ENCODE measurements around the gene SPATA21. TPM values are rescaled to one million over a fixed set of nuclear protein-coding genes. Genes with fewer than 3 reads are reported as not detected.

Gene SPATA21
- total RNA-seq, 1 donor from 2014 or later = not detected

- no peak for DNase-seq
Measured at GRCh38 chr1:16420424-16421118, 16.7 kb downstream of the SPATA21 start.

DNA sequence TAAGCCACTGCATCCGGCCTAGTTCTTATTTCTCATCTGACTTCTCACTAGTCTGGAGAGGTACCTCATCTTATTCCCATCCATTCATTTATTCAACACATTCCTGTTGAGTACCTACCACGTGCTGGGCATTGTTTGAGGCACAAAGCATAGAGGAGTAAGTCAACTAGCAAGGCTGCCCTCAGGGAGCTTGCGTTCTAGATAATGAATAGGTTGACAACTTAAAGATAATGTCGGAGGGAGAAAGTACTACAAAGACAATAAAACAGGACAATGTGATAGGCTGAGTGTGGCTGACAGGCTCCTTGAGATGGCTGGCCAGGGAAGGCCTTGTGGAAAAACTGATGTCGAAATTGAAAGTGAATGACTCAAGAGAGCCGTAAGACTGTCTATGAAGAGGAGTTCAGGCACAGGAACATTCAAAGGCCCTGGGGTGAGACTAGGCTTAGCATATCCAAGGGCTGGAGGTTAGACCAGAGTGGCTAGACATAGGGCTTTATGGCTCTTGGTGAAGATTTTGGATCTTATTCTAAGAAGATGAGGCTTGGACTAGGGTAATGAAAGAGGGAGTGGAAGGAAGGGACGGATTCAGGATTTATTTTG lies 18.3 kb downstream of the SPATA21 start:
- DNase-seq = no peak

DNA sequence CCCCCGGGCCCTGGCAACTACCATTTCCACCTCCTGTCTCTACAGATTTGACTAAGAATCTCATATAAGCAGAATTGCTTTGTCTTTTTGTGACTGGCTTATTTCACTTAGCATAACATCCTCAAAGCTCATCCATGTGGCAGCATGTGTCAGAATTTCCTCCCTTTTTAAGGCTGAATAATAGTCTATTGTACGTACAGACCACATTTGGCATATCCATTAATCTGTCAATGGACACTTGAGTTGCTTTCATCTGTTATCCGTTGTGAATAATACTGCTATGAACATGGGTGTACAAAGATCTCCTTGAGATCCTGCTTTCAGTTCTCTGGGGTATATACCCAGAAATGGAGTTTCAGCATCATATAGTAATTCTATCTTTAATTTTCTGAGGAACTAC lies 24.0 kb downstream of the SPATA21 start:
- no peak for DNase-seq

DNA sequence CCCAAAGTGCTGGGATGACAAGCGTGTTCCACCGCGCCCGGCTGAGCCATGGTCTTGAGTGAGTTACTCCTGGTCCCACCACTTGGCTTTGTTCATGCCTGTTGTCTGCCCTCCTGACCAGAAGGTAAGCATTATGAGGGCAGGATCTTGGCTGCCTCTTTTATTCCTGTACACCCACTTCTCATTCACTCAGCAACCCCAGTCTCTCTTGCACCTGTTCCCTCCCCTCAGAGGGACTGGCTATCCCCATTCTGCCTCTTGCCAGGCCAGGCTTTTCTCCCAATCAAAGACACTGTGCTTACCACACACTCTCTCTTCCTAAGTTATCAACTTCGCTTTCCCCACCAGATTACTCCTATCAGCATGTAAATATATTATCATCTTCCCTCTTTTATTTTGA lies 26.4 kb downstream of the SPATA21 start:
- no peak for DNase-seq

DNA sequence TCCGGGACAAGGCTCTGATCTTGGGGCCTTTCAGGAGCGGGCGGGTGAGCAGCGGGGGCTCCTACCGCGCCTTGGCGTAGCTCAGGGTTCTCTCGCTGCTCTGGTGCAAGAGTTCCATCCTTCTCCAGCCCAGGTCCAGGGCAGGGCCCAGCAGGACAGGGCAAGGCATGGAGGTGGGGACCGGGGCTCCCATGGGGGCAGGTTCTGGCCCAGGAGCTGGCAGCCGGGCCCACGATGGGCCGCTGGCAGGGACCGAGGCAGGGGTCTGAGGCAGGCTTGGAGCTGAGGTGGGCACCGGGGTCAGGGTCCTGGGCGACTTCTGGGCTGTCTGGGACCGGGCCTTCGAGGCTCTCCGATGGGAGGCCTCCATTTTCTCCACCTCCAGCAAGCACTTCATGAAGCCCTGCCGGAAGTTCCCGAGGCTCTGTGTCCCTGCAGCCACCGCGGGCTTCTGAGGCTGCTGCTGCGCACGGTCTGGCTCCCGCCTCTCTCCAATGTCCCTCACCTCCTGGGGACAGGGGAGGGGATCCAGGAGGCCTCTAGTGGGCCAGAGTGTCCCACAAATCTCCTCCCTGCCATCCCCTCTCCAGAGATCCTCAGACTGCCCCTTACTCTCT lies 27.6 kb downstream of the SPATA21 start:
- DNase-seq = no peak

- DNase-seq = no peak
Measured at GRCh38 chr1:16406868-16407267, 30.4 kb downstream of the SPATA21 start.

DNA sequence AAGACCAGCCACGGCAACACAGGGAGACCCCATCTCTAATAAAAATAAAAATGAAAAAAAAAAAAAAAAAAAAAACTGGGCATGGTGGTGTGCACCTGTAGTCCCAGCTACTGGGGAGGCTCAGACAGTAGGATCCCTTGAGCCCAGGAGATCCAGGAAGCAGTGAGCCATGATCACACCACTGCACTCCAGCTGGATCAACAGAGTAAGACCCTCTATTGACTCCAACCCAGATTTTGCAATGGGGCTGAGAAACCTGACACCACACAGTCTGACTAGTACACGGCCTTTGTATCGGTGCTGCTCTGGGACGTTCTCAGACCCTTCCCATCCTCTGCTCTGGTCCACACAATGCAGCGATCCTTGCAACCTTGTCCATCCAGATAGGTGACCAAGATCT lies 31.8 kb downstream of the SPATA21 start:
- no peak for DNase-seq

- no peak for DNase-seq
Measured at GRCh38 chr1:16402742-16403141, 34.5 kb downstream of the SPATA21 start.

DNA sequence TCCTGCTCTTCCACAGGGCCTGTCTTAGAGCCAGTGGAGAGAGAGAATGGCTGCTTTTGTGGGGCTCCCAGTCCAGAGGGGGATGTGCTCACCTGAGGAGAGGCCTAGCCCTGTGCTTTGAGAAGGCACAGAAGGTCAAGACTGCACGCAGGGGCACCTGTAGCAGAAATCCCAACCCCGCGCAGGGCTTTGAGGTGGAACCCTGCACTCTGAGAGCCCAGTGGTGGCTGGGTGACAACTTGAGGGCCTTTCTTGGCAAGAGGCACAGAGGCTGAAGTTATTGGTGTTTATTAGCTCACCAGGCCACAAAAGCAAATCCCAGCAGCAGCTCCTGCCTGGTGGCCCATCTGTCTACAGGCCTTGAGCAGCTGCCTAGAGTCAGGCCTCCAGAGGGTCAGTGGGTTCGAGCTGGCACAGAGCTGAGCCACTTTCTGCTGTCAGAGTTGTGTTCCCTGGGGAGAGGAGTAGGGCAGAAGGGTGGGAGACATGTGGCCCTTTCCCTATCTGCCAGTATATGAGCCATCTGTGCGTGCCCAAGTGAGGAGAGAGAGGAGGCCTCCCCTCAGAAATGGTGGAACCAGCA lies 38.8 kb downstream of the SPATA21 start:
- no peak for DNase-seq

DNA sequence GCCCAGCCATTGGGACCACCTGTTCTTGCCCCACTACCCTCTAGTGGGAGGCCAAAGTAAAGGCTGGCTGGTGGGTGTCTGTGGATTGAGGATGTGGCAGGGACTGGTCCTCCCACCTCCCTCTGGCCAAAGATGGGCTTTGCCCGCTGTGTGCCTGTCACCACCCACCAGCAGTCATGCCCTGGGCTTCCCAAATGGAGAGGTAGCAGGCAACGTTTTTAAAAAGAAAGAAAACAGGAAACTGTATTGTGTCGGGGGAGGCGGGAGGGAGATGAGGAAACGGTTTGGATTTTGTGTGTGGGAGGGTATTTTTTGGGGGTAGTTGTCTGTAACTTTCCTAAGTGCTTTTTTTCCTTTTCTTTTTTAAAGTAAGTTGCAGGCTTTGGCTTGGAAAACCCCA lies 40.1 kb downstream of the SPATA21 start:
- no peak for DNase-seq

DNA sequence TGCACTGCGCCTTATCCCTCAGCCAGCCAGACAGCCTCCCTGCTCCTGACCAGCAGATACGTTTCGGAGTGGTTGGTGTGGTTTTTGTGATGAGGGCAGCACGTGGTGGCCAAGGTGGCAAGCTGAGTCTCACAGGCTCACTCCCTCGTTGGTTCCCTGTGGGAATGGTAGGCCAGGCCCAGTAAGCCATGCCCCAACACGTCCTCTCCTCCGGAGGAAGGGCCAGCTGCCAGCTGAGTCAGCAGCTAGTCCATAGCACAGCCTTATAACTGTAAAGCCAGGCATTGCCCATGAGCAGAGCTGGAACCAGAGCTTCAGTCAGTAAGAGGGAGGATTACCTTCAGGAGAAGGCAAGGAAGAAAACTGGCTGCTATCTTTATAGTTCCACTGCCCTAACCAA lies 40.6 kb downstream of the SPATA21 start:
- no peak for DNase-seq

DNA sequence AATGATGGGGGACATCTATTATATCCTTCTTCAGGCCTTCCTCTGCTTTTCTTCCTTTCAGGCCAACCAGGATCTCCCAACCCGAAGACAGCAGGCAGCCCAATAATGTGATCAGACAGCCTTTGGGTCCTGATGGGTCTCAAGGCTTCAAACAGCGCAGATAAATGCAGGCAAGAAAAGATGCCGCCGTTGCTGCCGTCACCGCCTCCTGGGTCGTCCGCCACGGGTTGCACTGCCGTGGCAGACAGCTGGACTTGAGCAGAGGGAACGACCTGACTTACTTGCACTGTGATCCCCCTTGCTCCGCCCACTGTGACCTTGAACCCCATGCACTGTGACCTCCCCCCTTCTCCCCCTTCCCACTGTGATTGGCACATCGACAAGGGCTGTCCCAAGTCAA lies 42.2 kb downstream of the SPATA21 start:
- no peak for DNase-seq

- DNase-seq = no peak
Measured at GRCh38 chr1:16393570-16394521, 43.4 kb downstream of the SPATA21 start.

GRCh38 chr1:16392740-16393569 lies 44.3 kb downstream of the SPATA21 start:
- no peak for DNase-seq

- DNase-seq = no peak
Measured at GRCh38 chr1:16391411-16391810, 45.8 kb downstream of the SPATA21 start.

DNA sequence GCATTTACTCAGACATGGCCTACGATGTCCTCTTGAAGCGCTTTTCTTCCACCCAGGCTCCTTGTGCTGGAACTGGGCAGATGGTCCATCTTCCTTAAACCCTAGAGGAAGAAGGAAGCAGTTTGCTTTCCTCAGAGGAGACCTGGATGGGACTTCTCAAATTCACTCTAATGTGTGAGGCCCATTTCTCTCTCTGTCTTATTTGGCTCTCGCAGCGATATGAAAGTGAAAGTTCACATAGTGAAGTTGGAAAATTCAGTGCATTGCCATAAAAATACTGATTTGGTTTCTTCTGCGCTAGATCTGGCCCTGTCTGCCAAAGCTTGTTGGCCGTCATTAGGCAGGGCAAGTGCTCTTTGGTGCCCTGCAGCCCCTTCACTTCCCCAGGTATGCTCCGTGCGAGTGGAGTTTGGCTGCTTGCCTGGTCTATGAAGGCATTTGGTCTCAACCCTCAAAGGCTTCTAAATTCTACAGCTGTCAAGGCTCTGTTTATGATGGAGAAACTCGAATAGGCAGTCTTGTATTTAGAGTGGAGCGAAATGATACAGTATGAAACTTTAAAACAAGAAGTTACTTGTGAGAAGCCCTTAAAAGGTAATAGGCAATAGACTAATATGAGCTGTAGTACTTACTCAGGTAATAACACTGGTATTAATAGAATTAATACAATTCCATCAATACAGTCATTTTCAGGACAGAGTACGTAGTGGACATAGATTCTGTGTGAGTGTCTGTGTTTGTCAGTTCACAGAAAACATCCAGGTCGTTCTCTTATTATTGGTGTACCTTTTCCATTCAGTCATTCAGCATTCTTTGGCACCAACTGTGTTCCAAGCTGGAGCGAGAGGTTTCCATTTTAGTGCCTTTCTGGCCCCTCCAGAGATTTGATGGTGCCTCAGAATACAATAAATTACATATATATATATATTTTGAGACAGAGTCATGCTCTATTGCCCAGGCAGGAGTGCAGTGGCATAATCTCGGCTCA lies 49.7 kb downstream of the SPATA21 start:
- peak; percentile 24 for DNase-seq

- no peak for DNase-seq
Measured at GRCh38 chr1:16386454-16387113, 50.6 kb downstream of the SPATA21 start.

DNA sequence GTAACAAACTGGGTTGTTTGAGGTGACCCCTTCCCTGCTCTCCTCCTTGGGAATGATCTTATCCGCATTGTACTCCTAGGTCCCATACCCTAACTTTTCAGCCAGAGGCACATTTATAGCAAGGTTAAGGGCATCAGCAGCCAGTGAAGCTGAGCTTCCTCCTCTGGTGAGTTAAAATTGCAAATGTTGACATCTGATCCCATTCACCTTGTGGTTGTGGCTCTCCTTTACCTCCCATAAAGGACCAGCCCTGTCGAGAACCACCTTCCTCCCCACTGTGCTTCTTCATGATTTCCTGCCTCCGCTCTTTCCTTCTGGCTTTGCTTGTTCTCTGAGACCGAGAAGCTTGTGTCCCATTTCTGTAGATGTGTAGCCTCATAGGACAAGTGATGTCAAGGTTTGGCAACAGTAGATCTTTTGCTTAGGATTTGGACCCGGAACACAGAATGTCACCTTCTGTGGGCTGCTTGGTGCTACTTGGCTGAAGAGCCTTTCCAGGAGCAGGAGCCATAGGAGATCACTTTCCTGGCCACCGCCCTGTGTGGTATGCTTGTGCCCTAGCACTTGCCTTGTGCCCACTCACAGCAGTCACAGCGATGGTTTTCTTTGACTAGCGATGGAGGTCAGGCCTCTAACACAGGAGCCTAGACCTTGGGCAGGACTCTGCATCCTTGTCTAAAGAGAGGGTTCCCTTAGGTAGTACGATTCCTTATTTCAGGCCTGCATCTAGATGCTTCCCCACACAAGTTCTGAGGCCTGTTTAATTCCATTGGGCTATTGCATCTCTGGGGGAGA lies 51.4 kb downstream of the SPATA21 start:
- DNase-seq = no peak

GRCh38 chr1:16383888-16384287 lies 53.3 kb downstream of the SPATA21 start:
- no peak for DNase-seq
